Stimulated activated CD8-positive, alpha-beta memory T cell treated with anti-CD3 and anti-CD28 coated beads, Interleukin-7, amount 100 ng/mL, for 24 hours (primary cell): ENCODE measurements around the gene ABCD1.
"Not testable (repeated sequence)": the region's sequence is repeated elsewhere in the genome, so short reads cannot be mapped to it uniquely, and the experiment has no call there.

Experiments used
- DNase-seq: peaks from one replicate; pipeline ENCODE4 v3.0.0-alpha.2; 2020; ENCODE audit warnings: low read depth

ABCD1 gene

GRCh38 chrX:153734871-153735270 is 10.2 kb downstream of the ABCD1 start:
- DNase-seq, result no peak

- DNase-seq, result no peak
Measured at GRCh38 chrX:153735274-153735673, 10.6 kb downstream of the ABCD1 start.

GRCh38 chrX:153736071-153736820 is 11.6 kb downstream of the ABCD1 start:
- DNase-seq, result no peak

GRCh38 chrX:153736871-153737441 is 12.3 kb downstream of the ABCD1 start:
- no peak for DNase-seq

GRCh38 chrX:153738056-153738605 is 13.5 kb downstream of the ABCD1 start:
- DNase-seq, result no peak

GRCh38 chrX:153739754-153740486 is 15.3 kb downstream of the ABCD1 start:
- DNase-seq, result no peak

GRCh38 chrX:153740631-153741222 is 16.1 kb downstream of the ABCD1 start:
- DNase-seq, result no peak

- DNase-seq, result no peak
Measured at GRCh38 chrX:153741446-153741845, 16.8 kb downstream of the ABCD1 start.

GRCh38 chrX:153742111-153742510 is 17.5 kb downstream of the ABCD1 start:
- not testable (repeated sequence) for DNase-seq

GRCh38 chrX:153742796-153743467 is 18.3 kb downstream of the ABCD1 start:
- DNase-seq, result not testable (repeated sequence)

- DNase-seq, result not testable (repeated sequence)
Measured at GRCh38 chrX:153743468-153744209, 19.0 kb downstream of the ABCD1 start.

- no peak for DNase-seq
Measured at GRCh38 chrX:153744210-153745066, 19.8 kb downstream of the ABCD1 start.

- DNase-seq, result not testable (repeated sequence)
Measured at GRCh38 chrX:153745067-153745433, 20.4 kb downstream of the ABCD1 start.

- DNase-seq, result no peak
Measured at GRCh38 chrX:153746359-153746758, 21.7 kb downstream of the ABCD1 start.

GRCh38 chrX:153746991-153747390 is 22.3 kb downstream of the ABCD1 start:
- not testable (repeated sequence) for DNase-seq

GRCh38 chrX:153749017-153749416 is 24.4 kb downstream of the ABCD1 start:
- DNase-seq, result not testable (repeated sequence)

- DNase-seq, result no peak
Measured at GRCh38 chrX:153750127-153750774, 25.6 kb downstream of the ABCD1 start.

GRCh38 chrX:153755136-153755535 is 30.5 kb downstream of the ABCD1 start:
- no peak for DNase-seq

- no peak for DNase-seq
Measured at GRCh38 chrX:153761863-153762262, 37.2 kb downstream of the ABCD1 start.
